NT2/D1 (cell line): ENCODE results near the gene SLC38A5.

Source experiments
- SUZ12 ChIP-seq: IDR thresholded peaks from 2 replicates; pipeline ENCODE4 v1.6.1; 2011; ENCODE audit not compliant: insufficient read length, insufficient read depth; ENCODE audit errors: extremely low read depth
- YY1 ChIP-seq: IDR thresholded peaks from 2 replicates; pipeline ENCODE4 v1.6.1; 2011; ENCODE audit not compliant: insufficient read length, insufficient read depth
- ZNF274 ChIP-seq: IDR thresholded peaks from 2 replicates; pipeline ENCODE4 v1.6.1; 2011; ENCODE audit warnings: mild to moderate bottlenecking, low read depth, low read length

DNA sequence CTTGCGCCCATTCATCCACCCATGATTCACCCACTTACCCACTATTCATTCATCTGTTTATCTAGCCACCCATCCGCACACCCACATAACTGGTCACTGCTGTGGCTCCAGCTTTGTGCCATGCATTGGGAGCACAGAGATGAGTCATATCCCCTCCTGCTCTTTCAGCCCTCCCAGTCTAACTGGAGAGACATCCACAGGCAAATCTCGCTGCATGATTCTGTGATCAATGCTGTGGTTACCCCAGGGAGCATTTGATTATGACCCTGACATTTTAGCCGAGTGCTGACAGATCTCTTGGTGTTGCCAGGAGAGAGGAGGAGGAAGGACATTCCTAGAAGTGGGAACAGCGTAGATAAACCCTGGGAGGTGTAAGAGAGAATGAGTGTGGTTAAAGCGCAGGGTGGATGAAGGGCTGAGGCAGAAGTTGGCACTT, 28.3 kb upstream of the SLC38A5 start:
- TF ChIP-seq SUZ12 (no peak), ZNF274 (no peak), YY1 (no peak)
